ENCODE data around the gene FAIM2. TPM values are rescaled to one million over a fixed set of nuclear protein-coding genes. Genes with fewer than 3 reads are reported as not detected.

The FAIM2 gene
- total RNA-seq, 2 experiments from 2014 or later = 0.22 to 0.56 TPM

DNA sequence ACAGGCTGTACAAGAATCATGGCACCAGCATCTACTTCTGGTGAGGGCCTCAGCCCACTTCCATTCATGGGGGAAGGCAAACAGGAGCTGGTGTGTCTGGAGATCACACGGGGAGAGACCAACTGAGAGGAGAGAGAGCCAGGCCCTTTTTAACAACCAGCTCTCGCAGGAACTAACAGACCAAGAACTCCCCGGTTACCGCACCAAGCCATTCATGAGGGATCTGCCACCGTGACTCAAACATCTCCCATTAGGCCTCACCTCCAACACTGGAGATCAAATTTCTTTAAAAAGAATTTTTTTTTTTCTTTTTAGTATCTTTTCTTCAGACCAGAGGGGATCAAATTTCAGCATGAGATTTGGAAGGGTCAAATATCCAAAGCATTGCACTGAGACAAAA, 30.1 kb upstream of the FAIM2 start:
- Mint-ChIP-seq H3K9me3 (no peaks in the 10 kb centered on the region), H3K36me3 (ENCODE audit: low read depth) (no peaks in the 10 kb centered on the region), H3K4me3 (no peak overlapping the region), H3K4me1 (ENCODE audit: low read depth) (peaks cover 5% of the 10 kb centered on the region), H3K27me3 (peaks cover 9% of the 10 kb centered on the region), H3K27ac (no peak overlapping the region)
- TF ChIP-seq, protein P1, sequence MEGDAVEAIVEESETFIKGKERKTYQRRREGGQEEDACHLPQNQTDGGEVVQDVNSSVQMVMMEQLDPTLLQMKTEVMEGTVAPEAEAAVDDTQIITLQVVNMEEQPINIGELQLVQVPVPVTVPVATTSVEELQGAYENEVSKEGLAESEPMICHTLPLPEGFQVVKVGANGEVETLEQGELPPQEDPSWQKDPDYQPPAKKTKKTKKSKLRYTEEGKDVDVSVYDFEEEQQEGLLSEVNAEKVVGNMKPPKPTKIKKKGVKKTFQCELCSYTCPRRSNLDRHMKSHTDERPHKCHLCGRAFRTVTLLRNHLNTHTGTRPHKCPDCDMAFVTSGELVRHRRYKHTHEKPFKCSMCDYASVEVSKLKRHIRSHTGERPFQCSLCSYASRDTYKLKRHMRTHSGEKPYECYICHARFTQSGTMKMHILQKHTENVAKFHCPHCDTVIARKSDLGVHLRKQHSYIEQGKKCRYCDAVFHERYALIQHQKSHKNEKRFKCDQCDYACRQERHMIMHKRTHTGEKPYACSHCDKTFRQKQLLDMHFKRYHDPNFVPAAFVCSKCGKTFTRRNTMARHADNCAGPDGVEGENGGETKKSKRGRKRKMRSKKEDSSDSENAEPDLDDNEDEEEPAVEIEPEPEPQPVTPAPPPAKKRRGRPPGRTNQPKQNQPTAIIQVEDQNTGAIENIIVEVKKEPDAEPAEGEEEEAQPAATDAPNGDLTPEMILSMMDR (IDR thresholded peaks at IDR 0.05) = no peak
- ChIA-PET POLR2A (no interaction called here), CTCF (interaction anchor here (0.6 to 4.1 kb wide), 2 partner anchors 12 to 29 kb away, joined by 3 to 34 read pairs; no protein-coding TSS in a partner anchor)
- ATAC-seq (no peak), DNase-seq (no peak)
- intact Hi-C loops (cut with micrococcal nuclease) = no loop called here

- H3K4me1 Mint-ChIP-seq (ENCODE audit: low read depth) = peaks cover 5% of the 10 kb centered on the region
- intact Hi-C loops (cut with micrococcal nuclease) = no loop called here
- H3K27me3 Mint-ChIP-seq = peaks cover 9% of the 10 kb centered on the region
- DNase-seq (no peak), ATAC-seq (no peak)
- ChIA-PET CTCF (interaction anchor here (1.6 to 4.1 kb wide), 3 partner anchors 13 to 82 kb away, joined by 5 to 34 read pairs (median 11); no protein-coding TSS in a partner anchor), POLR2A (interaction anchor here (1.1 kb wide), 1 partner anchor 23 kb away, joined by 3 read pairs; no protein-coding TSS in a partner anchor)
- no peak overlapping the region for H3K27ac Mint-ChIP-seq
- no peak overlapping the region for H3K4me3 Mint-ChIP-seq
- no peaks in the 10 kb centered on the region for H3K9me3 Mint-ChIP-seq
- TF ChIP-seq, protein P1 (IDR thresholded peaks at IDR 0.05) = no peak
- no peaks in the 10 kb centered on the region for H3K36me3 Mint-ChIP-seq (ENCODE audit: low read depth)
Measured at GRCh38 chr12:49932533-49933130, 28.9 kb upstream of the FAIM2 start.

- Mint-ChIP-seq H3K9me3 (no peaks in the 10 kb centered on the region), H3K27ac (no peak overlapping the region), H3K27me3 (peaks cover 9% of the 10 kb centered on the region), H3K4me3 (no peak overlapping the region), H3K36me3 (ENCODE audit: low read depth) (no peaks in the 10 kb centered on the region), H3K4me1 (ENCODE audit: low read depth) (peaks cover 5% of the 10 kb centered on the region)
- intact Hi-C loops (cut with micrococcal nuclease) = no loop called here
- CTCF ChIA-PET = interaction anchor here (1.6 to 4.1 kb wide), 3 partner anchors 14 to 81 kb away, joined by 5 to 34 read pairs (median 11); no protein-coding TSS in a partner anchor
- TF ChIP-seq, protein P1 (IDR thresholded peaks at IDR 0.05) = no peak
- no peak for ATAC-seq
- POLR2A ChIA-PET = interaction anchor here (1.1 kb wide), 1 partner anchor 22 kb away, joined by 3 read pairs; no protein-coding TSS in a partner anchor
- DNase-seq = no peak
Measured at GRCh38 chr12:49932023-49932422, 28.3 kb upstream of the FAIM2 start.

DNA sequence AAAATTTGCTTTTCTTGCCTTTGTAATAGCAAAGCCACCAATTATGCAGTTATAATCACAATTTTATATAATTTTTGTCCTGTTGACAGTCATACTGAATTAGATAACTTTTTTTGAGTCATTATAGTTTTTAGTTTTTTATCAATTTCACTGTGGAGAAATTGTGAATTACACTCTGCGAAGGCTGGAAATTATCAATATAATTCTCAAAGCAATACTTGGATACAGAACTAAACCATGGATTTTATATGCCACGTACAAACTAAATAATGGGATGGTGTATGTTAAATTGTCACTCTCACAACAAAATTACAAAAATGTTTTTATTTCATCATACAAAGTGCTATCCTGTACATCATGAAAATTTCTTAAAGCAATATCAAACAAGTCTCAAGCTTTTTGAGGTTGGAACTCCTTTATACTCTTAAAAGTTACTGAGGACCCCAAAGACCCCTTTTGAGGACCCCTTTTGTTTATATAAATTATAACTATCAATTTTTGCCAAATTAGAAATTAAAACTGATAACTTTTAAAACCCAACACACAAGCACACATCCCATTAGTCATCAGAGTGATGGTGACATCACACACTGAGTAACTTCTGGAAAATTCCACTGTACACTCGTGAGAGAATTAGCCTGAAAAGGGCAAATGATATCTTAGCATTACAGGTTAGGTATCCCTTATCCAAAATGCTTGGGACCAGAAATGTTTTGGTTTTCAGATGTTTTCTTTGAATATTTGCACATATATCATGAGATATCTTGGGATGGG, 27.0 kb upstream of the FAIM2 start:
- intact Hi-C loops (cut with micrococcal nuclease) = no loop called here
- H3K4me3 Mint-ChIP-seq = no peak overlapping the region
- peaks cover 9% of the 10 kb centered on the region for H3K27me3 Mint-ChIP-seq
- ChIA-PET CTCF (interaction anchor here (1.1 to 4.1 kb wide), 5 partner anchors 15 to 38 kb away, joined by 3 to 34 read pairs (median 11); no protein-coding TSS in a partner anchor), POLR2A (no interaction called here)
- H3K36me3 Mint-ChIP-seq (ENCODE audit: low read depth) = no peaks in the 10 kb centered on the region
- TF ChIP-seq, protein P1 (IDR thresholded peaks at IDR 0.05) = no peak
- peak; percentile 71 for ATAC-seq
- H3K4me1 Mint-ChIP-seq (ENCODE audit: low read depth) = peaks cover 7% of the 10 kb centered on the region
- no peaks in the 10 kb centered on the region for H3K9me3 Mint-ChIP-seq
- DNase-seq = no peak
- no peak overlapping the region for H3K27ac Mint-ChIP-seq

GRCh38 chr12:49929581-49929980, 25.9 kb upstream of the FAIM2 start:
- H3K27me3 Mint-ChIP-seq = peaks cover 5% of the 10 kb centered on the region
- ChIA-PET POLR2A (no interaction called here), CTCF (interaction anchor here (0.6 to 2.2 kb wide), 3 partner anchors 16 to 167 kb away, joined by 3 to 12 read pairs (median 4); no protein-coding TSS in a partner anchor)
- DNase-seq (no peak), ATAC-seq (no peak)
- H3K27ac Mint-ChIP-seq = no peak overlapping the region
- H3K4me1 Mint-ChIP-seq (ENCODE audit: low read depth) = peaks cover 7% of the 10 kb centered on the region
- H3K4me3 Mint-ChIP-seq = no peak overlapping the region
- intact Hi-C loops (cut with micrococcal nuclease) = no loop called here
- no peaks in the 10 kb centered on the region for H3K9me3 Mint-ChIP-seq
- TF ChIP-seq, protein P1 (IDR thresholded peaks at IDR 0.05) = no peak
- H3K36me3 Mint-ChIP-seq (ENCODE audit: low read depth) = no peaks in the 10 kb centered on the region

Data from activated CD8-positive, alpha-beta T cell treated with anti-CD3 and anti-CD28 coated beads for 36 hours (primary cell).